GM19035 (cell line): ENCODE measurements around the gene IQCK.
"Not testable (repeated sequence)": the region's sequence is repeated elsewhere in the genome, so short reads cannot be mapped to it uniquely, and the experiment has no call there.

Experiments used
- ATAC-seq: cut with Tn5 transposase; IDR thresholded peaks from one replicate; pipeline ENCODE4 v1.9.1; 2021; ENCODE audit not compliant: unreplicated experiment

IQCK gene

GRCh38 chr16:19785081-19785480 lies 67.0 kb downstream of the IQCK start:
- no peak for ATAC-seq

DNA sequence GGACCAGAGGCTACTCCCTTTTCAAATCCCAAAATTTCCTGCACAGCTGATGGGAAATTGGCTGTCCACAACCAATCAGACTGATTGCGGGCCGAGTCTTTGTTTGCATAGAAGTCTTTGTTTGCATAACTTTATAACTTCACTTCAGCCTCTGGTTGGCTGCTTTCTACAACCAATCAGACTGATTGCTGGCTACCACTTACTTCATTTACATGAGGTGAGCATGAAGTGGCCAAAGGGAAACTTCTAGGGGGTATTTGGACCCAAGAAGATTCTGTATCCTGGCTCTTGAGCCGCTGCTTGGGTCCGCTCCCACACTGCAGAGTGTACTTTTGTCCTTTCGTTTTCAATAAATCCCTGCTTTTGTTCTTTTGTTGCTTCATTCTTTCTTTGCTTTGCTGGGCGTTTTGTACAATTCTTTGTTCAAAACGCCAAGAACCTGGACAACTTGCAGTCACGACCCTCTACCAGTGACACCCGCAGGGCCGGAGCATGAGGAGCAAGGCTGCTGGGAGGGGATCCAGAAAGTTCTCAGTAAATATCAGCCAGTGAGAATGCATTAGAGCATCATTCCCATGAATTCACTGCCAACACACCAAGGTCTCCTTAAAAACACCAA lies 67.5 kb downstream of the IQCK start:
- ATAC-seq: no peak

- ATAC-seq: not testable (repeated sequence)
These were observed 83.3 kb downstream of the IQCK start for GRCh38 chr16:19801369-19801768.

- not testable (repeated sequence) for ATAC-seq
These were observed 83.8 kb downstream of the IQCK start for GRCh38 chr16:19801824-19802223.

DNA sequence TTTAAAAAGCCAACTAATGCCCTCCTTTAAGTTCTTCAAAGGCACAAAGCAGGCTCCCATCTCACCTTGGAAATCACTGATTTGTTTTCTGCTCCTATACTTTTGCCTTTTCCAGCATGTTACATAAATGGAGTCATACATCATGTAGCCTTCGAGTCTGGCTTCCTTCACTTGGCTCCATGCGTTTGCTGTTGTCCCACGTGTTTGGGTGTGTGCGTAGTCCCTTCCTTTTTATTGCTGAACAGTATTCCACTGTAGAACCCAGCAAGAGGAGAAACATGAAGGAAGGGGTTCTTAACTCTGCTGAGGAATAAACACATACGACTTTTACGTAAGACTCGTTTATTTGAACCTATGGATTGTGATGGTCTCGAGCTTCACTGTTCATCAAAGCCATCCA lies 84.5 kb downstream of the IQCK start:
- no peak for ATAC-seq

- no peak for ATAC-seq
These were observed 86.7 kb downstream of the IQCK start for GRCh38 chr16:19804538-19805323.

GRCh38 chr16:19805459-19806162 lies 87.5 kb downstream of the IQCK start:
- no peak for ATAC-seq

- no peak for ATAC-seq
These were observed 90.1 kb downstream of the IQCK start for GRCh38 chr16:19808061-19808641.

- ATAC-seq: no peak
These were observed 91.1 kb downstream of the IQCK start for GRCh38 chr16:19809121-19809635.

- no peak for ATAC-seq
These were observed 91.6 kb downstream of the IQCK start for GRCh38 chr16:19809693-19810092.

- ATAC-seq: no peak
These were observed 93.0 kb downstream of the IQCK start for GRCh38 chr16:19810817-19811731.

DNA sequence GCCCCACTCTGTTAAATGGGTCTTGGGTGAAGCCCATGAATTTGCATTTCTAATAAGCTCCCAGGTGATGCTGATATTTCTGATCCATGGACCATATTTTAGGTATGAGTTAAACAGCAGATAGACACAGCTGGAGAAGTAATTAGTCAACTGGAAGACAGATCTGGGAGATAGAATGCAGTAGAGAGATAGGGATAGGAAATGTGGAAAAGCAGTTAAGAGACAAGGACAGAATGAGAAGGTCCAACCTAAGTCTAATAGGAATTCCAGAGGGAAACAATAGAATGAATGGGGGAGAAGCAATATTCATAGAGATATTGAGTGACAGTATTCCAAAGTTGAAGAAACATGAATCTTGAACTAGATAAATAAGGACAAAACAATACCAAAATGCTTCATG lies 94.9 kb downstream of the IQCK start:
- no peak for ATAC-seq

- ATAC-seq: no peak
These were observed 97.3 kb downstream of the IQCK start for GRCh38 chr16:19815418-19815817.

- ATAC-seq: no peak
These were observed 99.1 kb downstream of the IQCK start for GRCh38 chr16:19817122-19817521.

GRCh38 chr16:19817875-19818274 lies 99.8 kb downstream of the IQCK start:
- no peak for ATAC-seq

- ATAC-seq: no peak
These were observed 104.5 kb downstream of the IQCK start for GRCh38 chr16:19822533-19822932.

- no peak for ATAC-seq
These were observed 105.3 kb downstream of the IQCK start for GRCh38 chr16:19823322-19823721.

DNA sequence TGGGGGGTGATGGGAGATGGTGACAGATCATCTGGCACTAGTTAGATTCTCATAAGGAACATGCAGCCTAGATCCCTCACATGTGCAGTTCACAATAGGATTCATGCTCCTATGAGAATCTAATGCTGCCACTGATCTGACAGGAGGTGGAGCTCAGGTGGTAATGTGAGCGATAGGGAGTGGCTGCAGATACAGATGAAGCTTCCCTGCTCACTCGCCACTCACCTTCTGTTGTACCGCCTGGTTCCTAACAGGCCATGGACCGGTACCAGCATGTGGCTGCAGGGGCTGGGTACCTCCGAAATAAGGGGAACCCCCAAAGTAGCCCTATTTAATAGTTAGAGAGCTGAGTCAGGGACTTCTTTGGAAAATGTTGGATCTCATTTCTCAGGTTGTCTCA lies 106.1 kb downstream of the IQCK start:
- no peak for ATAC-seq

DNA sequence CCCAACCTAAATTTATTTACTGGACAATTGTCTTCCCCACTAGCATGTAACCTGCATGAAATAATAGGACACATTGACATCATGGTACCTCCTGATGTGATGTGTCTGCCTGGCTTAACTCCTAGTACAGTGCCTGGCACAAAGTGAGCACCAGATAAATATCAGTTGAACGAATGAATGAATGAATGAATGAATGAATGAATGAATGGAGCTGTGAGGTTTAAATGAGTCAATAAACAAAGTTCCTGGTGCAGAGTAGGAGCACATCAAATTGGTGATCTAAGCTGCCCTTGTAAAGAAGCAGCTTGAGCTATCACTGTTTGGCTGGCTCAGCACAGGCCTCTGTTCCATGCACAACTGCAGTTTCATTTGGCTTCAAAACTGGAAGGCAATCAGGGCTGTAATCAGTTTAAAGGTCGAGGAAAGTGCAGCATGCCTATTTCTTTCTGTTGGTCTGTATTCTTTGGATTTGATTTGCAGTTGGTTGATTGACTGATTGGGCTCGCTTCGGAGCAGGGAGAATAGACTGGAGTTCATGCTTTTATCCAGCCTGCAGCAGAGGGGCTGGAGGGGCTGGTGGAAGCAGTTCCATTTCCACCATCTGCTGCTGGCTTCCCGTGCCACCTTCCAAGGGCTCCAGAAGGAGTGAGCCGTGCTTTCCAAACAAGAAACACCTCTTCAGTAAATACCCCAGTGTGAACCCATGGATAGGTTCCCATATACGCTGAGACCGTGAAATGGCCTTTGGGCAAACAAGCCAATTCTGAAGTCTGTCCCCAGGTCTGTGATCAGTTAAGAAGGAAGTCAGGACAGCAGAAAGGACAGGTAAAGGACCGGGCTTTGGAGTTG lies 112.0 kb downstream of the IQCK start:
- no peak for ATAC-seq
